Colonic mucosa (tissue), 4 donors: ENCODE measurements around the gene SPINK2. TPM values are rescaled to one million over a fixed set of nuclear protein-coding genes. Genes with fewer than 3 reads are reported as not detected.

Source experiments
- DNase-seq: peaks from one replicate; pipeline ENCODE4 v3.0.0-alpha.2; 2020
- H3K27ac ChIP-seq: fragments of 200-600 bp; one replicate; pipeline ENCODE4 v1.8.0; 2021
- H3K27me3 ChIP-seq: fragments of 200-600 bp; one replicate; pipeline ENCODE4 v1.8.0; 2021
- H3K36me3 ChIP-seq: fragments of 200-600 bp; one replicate; pipeline ENCODE4 v1.8.0; 2021
- H3K4me1 ChIP-seq: fragments of 200-600 bp; one replicate; pipeline ENCODE4 v1.8.0; 2021; ENCODE audit warnings: mild to moderate bottlenecking
- H3K4me3 ChIP-seq: fragments of 200-600 bp; one replicate; pipeline ENCODE4 v1.8.0; 2021
- H3K9ac ChIP-seq, 2 donors: one replicate each; pipeline ENCODE4 v1.7.0; 2013; ENCODE audit warnings: control low read depth in 2 of 2, low read depth in 2 of 2, low read length in 2 of 2
- H3K9me3 ChIP-seq: fragments of 200-600 bp; one replicate; pipeline ENCODE4 v1.8.0; 2021
- intact Hi-C: fragments of 100-400 bp; cut with DNase I; formaldehyde crosslinking; loops from one replicate; pipeline ENCODE4 v1.14.1; 2022
- total RNA-seq, 2 donors: library from RNA; stranded (reverse); fragmentation: NEBNext Ultra II Directional in 1 of 2; extraction: Animal tissue kit (Norgen Biotek cat#: 25700) in 1 of 2; gene quantifications; one replicate each; pipeline ENCODE4 v1.2.1, GENCODE V29; 2021
- TF ChIP-seq, protein P1 (sequence below): fragments of 200-600 bp; IDR thresholded peaks from one replicate; pipeline ENCODE4 v1.8.0; 2022; ENCODE audit warnings: antibody characterized with exemption, mild to moderate bottlenecking
- donor health status: healthy.
- donor health status: DM: no; HTN: no; CAD: no.
- donor health status: DM: no; HTN: no; CAD: no.

SPINK2 gene
- total RNA-seq, 2 donors from 2014 or later, result 0.96 TPM; not detected in 1

DNA sequence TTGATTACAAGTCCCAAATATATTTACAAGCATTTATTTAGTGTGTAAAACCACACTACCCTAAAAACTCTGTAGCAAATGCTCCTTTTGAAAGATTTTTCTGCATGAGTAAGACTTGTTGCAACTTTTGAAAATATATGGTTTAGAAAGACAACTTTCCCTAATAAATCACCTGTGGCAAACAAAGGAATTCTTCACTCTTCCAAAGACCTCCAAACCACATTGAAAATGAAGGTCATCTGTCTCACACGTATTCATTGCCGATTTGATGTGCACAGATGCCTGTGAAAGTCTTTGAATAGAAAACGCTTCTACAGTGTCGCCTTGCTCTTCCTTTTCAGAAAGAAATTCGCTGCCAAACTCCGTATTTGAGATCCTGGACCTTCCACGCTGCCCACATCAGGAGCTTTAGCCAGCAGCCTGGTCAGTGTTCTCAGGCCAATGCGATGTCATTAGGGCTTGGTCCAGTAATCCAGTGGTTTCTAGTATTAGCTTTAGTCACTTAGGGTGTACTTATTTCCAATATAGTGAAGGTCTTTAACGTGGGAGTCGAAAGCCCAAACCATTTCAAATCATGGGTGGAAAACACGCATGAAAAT lies 22.2 kb downstream of the SPINK2 start:
- Histone ChIP-seq H3K27me3 (no peaks in the 10 kb centered on the region), H3K4me1 (no peaks in the 10 kb centered on the region), H3K36me3 (no peaks in the 10 kb centered on the region), H3K9me3 (no peaks in the 10 kb centered on the region), H3K4me3 (peak overlapping the region; percentile 47), H3K9ac (no peak overlapping the region), H3K27ac (peak overlapping the region; percentile 15)
- TF ChIP-seq, protein P1, sequence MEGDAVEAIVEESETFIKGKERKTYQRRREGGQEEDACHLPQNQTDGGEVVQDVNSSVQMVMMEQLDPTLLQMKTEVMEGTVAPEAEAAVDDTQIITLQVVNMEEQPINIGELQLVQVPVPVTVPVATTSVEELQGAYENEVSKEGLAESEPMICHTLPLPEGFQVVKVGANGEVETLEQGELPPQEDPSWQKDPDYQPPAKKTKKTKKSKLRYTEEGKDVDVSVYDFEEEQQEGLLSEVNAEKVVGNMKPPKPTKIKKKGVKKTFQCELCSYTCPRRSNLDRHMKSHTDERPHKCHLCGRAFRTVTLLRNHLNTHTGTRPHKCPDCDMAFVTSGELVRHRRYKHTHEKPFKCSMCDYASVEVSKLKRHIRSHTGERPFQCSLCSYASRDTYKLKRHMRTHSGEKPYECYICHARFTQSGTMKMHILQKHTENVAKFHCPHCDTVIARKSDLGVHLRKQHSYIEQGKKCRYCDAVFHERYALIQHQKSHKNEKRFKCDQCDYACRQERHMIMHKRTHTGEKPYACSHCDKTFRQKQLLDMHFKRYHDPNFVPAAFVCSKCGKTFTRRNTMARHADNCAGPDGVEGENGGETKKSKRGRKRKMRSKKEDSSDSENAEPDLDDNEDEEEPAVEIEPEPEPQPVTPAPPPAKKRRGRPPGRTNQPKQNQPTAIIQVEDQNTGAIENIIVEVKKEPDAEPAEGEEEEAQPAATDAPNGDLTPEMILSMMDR, result no peak
- no peak for DNase-seq
- intact Hi-C loops, result no loop called here

DNA sequence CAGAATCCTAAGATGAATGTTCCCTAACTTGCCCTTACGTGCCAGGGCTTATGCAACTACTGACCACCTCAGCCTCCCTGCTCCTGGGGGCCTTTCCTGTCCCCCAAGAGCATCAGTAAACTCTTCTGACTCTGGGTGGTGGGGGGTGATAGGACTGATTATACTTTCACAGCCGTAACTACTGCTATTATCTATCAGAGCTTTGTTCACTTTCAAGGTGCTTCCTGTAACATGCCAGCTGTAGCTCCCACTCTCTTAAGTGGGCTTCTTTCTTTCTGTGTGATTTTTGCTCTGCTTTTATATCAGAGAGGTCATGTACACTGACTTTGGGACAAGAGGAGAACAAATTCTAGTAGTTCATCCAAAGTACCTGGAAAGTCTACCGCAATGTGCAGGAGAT lies 25.3 kb downstream of the SPINK2 start:
- H3K4me3 ChIP-seq, result no peak overlapping the region
- H3K36me3 ChIP-seq, result no peaks in the 10 kb centered on the region
- no peaks in the 10 kb centered on the region for H3K27me3 ChIP-seq
- H3K4me1 ChIP-seq, result no peaks in the 10 kb centered on the region
- intact Hi-C loops, result no loop called here
- no peaks in the 10 kb centered on the region for H3K9me3 ChIP-seq
- TF ChIP-seq, protein P1, result no peak
- H3K27ac ChIP-seq, result no peak overlapping the region
- no peak for DNase-seq
- H3K9ac ChIP-seq, result no peak overlapping the region

GRCh38 chr4:56791316-56791715 lies 30.2 kb downstream of the SPINK2 start:
- Histone ChIP-seq H3K4me3 (no peak overlapping the region), H3K36me3 (no peaks in the 10 kb centered on the region), H3K9me3 (no peaks in the 10 kb centered on the region), H3K27ac (no peak overlapping the region), H3K4me1 (no peaks in the 10 kb centered on the region), H3K27me3 (no peaks in the 10 kb centered on the region), H3K9ac (no peak overlapping the region)
- DNase-seq, result no peak
- intact Hi-C loops, result no loop called here
- TF ChIP-seq, protein P1, result no peak

GRCh38 chr4:56790691-56791091 lies 30.8 kb downstream of the SPINK2 start:
- intact Hi-C loops, result no loop called here
- no peak overlapping the region for H3K9ac ChIP-seq
- H3K27ac ChIP-seq, result no peak overlapping the region
- H3K4me1 ChIP-seq, result no peaks in the 10 kb centered on the region
- H3K9me3 ChIP-seq, result no peaks in the 10 kb centered on the region
- TF ChIP-seq, protein P1, result no peak
- no peaks in the 10 kb centered on the region for H3K27me3 ChIP-seq
- H3K4me3 ChIP-seq, result no peak overlapping the region
- DNase-seq, result no peak
- no peaks in the 10 kb centered on the region for H3K36me3 ChIP-seq

- Histone ChIP-seq H3K36me3 (no peaks in the 10 kb centered on the region), H3K9me3 (no peaks in the 10 kb centered on the region), H3K4me3 (no peak overlapping the region), H3K4me1 (no peaks in the 10 kb centered on the region), H3K27me3 (no peaks in the 10 kb centered on the region), H3K9ac (no peak overlapping the region), H3K27ac (no peak overlapping the region)
- DNase-seq, result no peak
- intact Hi-C loops, result no loop called here
- TF ChIP-seq, protein P1, result no peak
These were observed 33.4 kb downstream of the SPINK2 start for GRCh38 chr4:56788081-56788480.
